Endothelial cell of umbilical vein (primary cell): Measurements from ENCODE around the gene TXNL4B. TPM values are rescaled to one million over a fixed set of nuclear protein-coding genes. Genes with fewer than 3 reads are reported as not detected.
"Not testable (repeated sequence)": the region's sequence is repeated elsewhere in the genome, so short reads cannot be mapped to it uniquely, and the experiment has no call there.

Experiments
- BruUV-seq: library from RNA; stranded (reverse); fragments of 400-500 nt; replicated peaks from 2 replicates; lab custom pipeline; 2021; lab: Mats Ljungman, UMichigan
- CTCF ChIA-PET: fragments of 300-600, 350-600 bp; sonication (Branson Sonifier 250); formaldehyde crosslinking; loops from one replicate; lab custom pipeline; 2021; ENCODE audit warnings: antibody characterized with exemption, inconsistent platforms; lab: Charles Lee
- POLR2A ChIA-PET: fragments of 300-600, 350-600 bp; sonication (Branson Sonifier 250); formaldehyde crosslinking; loops from one replicate; lab custom pipeline; 2021; ENCODE audit warnings: antibody characterized with exemption, inconsistent platforms; lab: Charles Lee
- DNase-seq: peaks from one replicate; pipeline ENCODE4 v3.0.0-alpha.2; 2011; ENCODE audit warnings: low read depth, low spot score
- FAIRE-seq: peaks from 2 replicates; lab custom pipeline; 2011; peaks lifted over from hg19 to GRCh38; lab: Jason Lieb, UNC
- H2AFZ ChIP-seq: 2 replicates; pipeline ENCODE4 v1.6.0; 2012; ENCODE audit warnings: low read depth, low read length, control low read depth, inconsistent platforms
- H3K27ac ChIP-seq: 2 replicates; pipeline ENCODE4 v1.5.1; 2011; ENCODE audit warnings: low read depth, mild to moderate bottlenecking, control low read depth, low read length, moderate library complexity; ENCODE audit not compliant: insufficient read depth
- H3K27me3 ChIP-seq, 2 experiments: 2 replicates each; pipeline versions ENCODE4 v1.6.0 to v1.6.1; 2011; ENCODE audit warnings: low read length in 2 of 2, mixed read lengths in 1 of 2; ENCODE audit not compliant: control insufficient read depth in 2 of 2, insufficient read depth in 2 of 2
- H3K36me3 ChIP-seq, 2 experiments: 2 replicates in 1 of 2; 3 replicates in 1 of 2; pipeline ENCODE4 v1.5.1; 2011; ENCODE audit warnings: low read length in 2 of 2, mild to moderate bottlenecking in 1 of 2, moderate library complexity in 1 of 2; ENCODE audit not compliant: control insufficient read depth in 2 of 2, insufficient read depth in 2 of 2; ENCODE audit errors: extremely low read depth in 1 of 2
- H3K4me1 ChIP-seq: 3 replicates; pipeline ENCODE4 v1.5.1; 2011; ENCODE audit warnings: mild to moderate bottlenecking, low read length; ENCODE audit not compliant: control insufficient read depth, insufficient read depth; ENCODE audit errors: extremely low read depth
- H3K4me2 ChIP-seq: 2 replicates; pipeline ENCODE4 v1.6.1; 2011; ENCODE audit warnings: low read length, control low read depth, mixed read lengths; ENCODE audit not compliant: insufficient read depth
- H3K4me3 ChIP-seq, 3 experiments: fragments of 200-600 bp in 1 of 3; sonication (generic), shearing (Covaris generic) in 1 of 3; replicated peaks in 1 of 3; 2 replicates each; pipeline ENCODE4 v1.5.1; 2011 to 2016; ENCODE audit warnings: control low read depth in 3 of 3, low read length in 3 of 3, mild to moderate bottlenecking in 2 of 3, inconsistent platforms in 1 of 3, low read depth in 1 of 3, moderate library complexity in 1 of 3; ENCODE audit not compliant: insufficient read depth in 1 of 3
- H3K79me2 ChIP-seq: 2 replicates; pipeline ENCODE4 v1.6.0; 2012; ENCODE audit warnings: low read length, inconsistent platforms; ENCODE audit not compliant: control insufficient read depth, insufficient read depth
- H3K9ac ChIP-seq: replicated peaks from 2 replicates; pipeline ENCODE3; 2011; ENCODE audit warnings: low read length, control low read depth; ENCODE audit not compliant: insufficient read depth; ENCODE audit errors: extremely low read depth
- H3K9me1 ChIP-seq: replicated peaks from 3 replicates; pipeline ENCODE4 v1.6.0; 2011; ENCODE audit warnings: mild to moderate bottlenecking, low read length; ENCODE audit not compliant: control insufficient read depth, insufficient read depth; ENCODE audit errors: extremely low read depth
- H3K9me3 ChIP-seq: replicated peaks from 2 replicates; pipeline ENCODE4 v1.5.1; 2012; ENCODE audit warnings: low read length, inconsistent platforms; ENCODE audit not compliant: control insufficient read depth, insufficient read depth
- H4K20me1 ChIP-seq: replicated peaks from 2 replicates; pipeline ENCODE3; 2011; ENCODE audit warnings: mild to moderate bottlenecking, low read length; ENCODE audit not compliant: control insufficient read depth, insufficient read depth; ENCODE audit errors: extremely low read depth
- EZH2 ChIP-seq: IDR thresholded peaks from 2 replicates; pipeline ENCODE4 v1.6.1; 2012; ENCODE audit warnings: borderline replicate concordance, low read depth, mild to moderate bottlenecking, moderate library complexity, low read length, inconsistent platforms; ENCODE audit not compliant: severe bottlenecking
- FOS ChIP-seq: IDR thresholded peaks from 2 replicates; pipeline ENCODE4 v1.6.1; 2011; ENCODE audit warnings: mild to moderate bottlenecking, low read length, moderate library complexity, borderline replicate concordance; ENCODE audit not compliant: insufficient read depth
- GATA2 ChIP-seq: IDR thresholded peaks from 2 replicates; pipeline ENCODE4 v1.7.0; 2011; ENCODE audit warnings: low read depth, mild to moderate bottlenecking, moderate library complexity, mixed read lengths, low read length; ENCODE audit not compliant: insufficient read length, insufficient read depth
- JUN ChIP-seq: IDR thresholded peaks from 2 replicates; pipeline ENCODE4 v1.6.1; 2011; ENCODE audit warnings: borderline replicate concordance, low read depth; ENCODE audit not compliant: insufficient read length, insufficient read depth
- MAX ChIP-seq: IDR thresholded peaks from 2 replicates; pipeline ENCODE4 v1.6.1; 2011; ENCODE audit not compliant: insufficient read depth, insufficient read length
- MYC ChIP-seq: IDR thresholded peaks from one replicate; pipeline ENCODE4 v1.6.1; 2011; ENCODE audit warnings: mild to moderate bottlenecking, low read depth, low read length
- POLR2A ChIP-seq: IDR thresholded peaks from 2 replicates; pipeline ENCODE4 v1.6.1; 2012; ENCODE audit warnings: low read depth, mild to moderate bottlenecking, control low read depth, low read length
- POLR2AphosphoS5 ChIP-seq: IDR thresholded peaks from 2 replicates; pipeline ENCODE4 v1.6.1; 2012; ENCODE audit warnings: low read depth, mild to moderate bottlenecking, control low read depth, low read length, moderate library complexity; ENCODE audit not compliant: insufficient read depth
- dilution Hi-C: fragments of 300-500 bp; cut with MboI; formaldehyde crosslinking; loops from one replicate; pipeline ENCODE4 v1.15.0; 2019; ENCODE audit warnings: low sequenced_read_pairs; ENCODE audit not compliant: extremely low pct_ligation_motif_present
- intact Hi-C: fragments of 100-400 bp; cut with micrococcal nuclease; formaldehyde crosslinking; loops from one replicate; pipeline ENCODE4 v1.10.0; 2022
- polyA plus RNA-seq, 4 experiments: library from polyadenylated mRNA; depleted of rRNA in 3 of 4; stranded (reverse) in 3 of 4; unstranded in 1 of 4; fragments of >200 nt; gene quantifications; 2 replicates each; pipeline versions ENCODE4 v1.2.1 to v1.2.3, GENCODE V29; 2011 to 2012; ENCODE audit warnings: missing spikeins in 1 of 4
- total RNA-seq: library from RNA; stranded (reverse); gene quantifications from 2 replicates; pipeline ENCODE4 v1.2.3, GENCODE V29; 2021
- TF ChIP-seq, protein P1 (sequence below), 2 donors: IDR thresholded peaks; 1 replicate in 1 of 2; 2 replicates in 1 of 2; pipeline ENCODE4 v1.5.1; 2011; ENCODE audit warnings: low read length in 2 of 2, mild to moderate bottlenecking in 2 of 2, moderate library complexity in 2 of 2, control low read depth in 1 of 2, inconsistent platforms in 1 of 2, low read depth in 1 of 2; ENCODE audit not compliant: insufficient read depth in 1 of 2; ENCODE audit errors: extremely low read depth in 1 of 2

The TXNL4B gene
- total and polyA plus RNA-seq, 2 donors (not counting 3 experiments of a cell fraction or from before 2014, with no cell fraction given): 10.0 to 12.7 TPM

- H4K20me1 ChIP-seq, H3K4me1 ChIP-seq, H3K9me3 ChIP-seq, dilution Hi-C loops, H3K27ac ChIP-seq, H3K4me2 ChIP-seq, H3K9ac ChIP-seq, CTCF ChIA-PET, DNase-seq, H3K36me3 ChIP-seq, H3K79me2 ChIP-seq, H3K27me3 ChIP-seq, BruUV-seq, H3K9me1 ChIP-seq, FAIRE-seq, H3K4me3 ChIP-seq, H2AFZ ChIP-seq, intact Hi-C loops, POLR2A ChIA-PET: not testable (repeated sequence)
Measured at GRCh38 chr16:72075067-72075466, 18.4 kb downstream of the TXNL4B start.

- no peak overlapping the region for H3K4me3 ChIP-seq
- no peak overlapping the region for H2AFZ ChIP-seq
- no peaks in the 10 kb centered on the region for H3K9me1 ChIP-seq
- BruUV-seq: no TSS peak
- H3K27ac ChIP-seq: no peak overlapping the region
- H3K4me2 ChIP-seq: no peak overlapping the region
- no peaks in the 10 kb centered on the region for H3K36me3 ChIP-seq
- dilution Hi-C loops (no loop called here), intact Hi-C loops (no loop called here)
- H3K4me1 ChIP-seq: no peaks in the 10 kb centered on the region
- no peak overlapping the region for H3K9ac ChIP-seq
- TF ChIP-seq GATA2: no peak
- no peak for TF ChIP-seq MYC
- TF ChIP-seq JUN: no peak
- no peak for TF ChIP-seq POLR2AphosphoS5
- TF ChIP-seq, protein P1, sequence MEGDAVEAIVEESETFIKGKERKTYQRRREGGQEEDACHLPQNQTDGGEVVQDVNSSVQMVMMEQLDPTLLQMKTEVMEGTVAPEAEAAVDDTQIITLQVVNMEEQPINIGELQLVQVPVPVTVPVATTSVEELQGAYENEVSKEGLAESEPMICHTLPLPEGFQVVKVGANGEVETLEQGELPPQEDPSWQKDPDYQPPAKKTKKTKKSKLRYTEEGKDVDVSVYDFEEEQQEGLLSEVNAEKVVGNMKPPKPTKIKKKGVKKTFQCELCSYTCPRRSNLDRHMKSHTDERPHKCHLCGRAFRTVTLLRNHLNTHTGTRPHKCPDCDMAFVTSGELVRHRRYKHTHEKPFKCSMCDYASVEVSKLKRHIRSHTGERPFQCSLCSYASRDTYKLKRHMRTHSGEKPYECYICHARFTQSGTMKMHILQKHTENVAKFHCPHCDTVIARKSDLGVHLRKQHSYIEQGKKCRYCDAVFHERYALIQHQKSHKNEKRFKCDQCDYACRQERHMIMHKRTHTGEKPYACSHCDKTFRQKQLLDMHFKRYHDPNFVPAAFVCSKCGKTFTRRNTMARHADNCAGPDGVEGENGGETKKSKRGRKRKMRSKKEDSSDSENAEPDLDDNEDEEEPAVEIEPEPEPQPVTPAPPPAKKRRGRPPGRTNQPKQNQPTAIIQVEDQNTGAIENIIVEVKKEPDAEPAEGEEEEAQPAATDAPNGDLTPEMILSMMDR (IDR thresholded peaks at IDR 0.05; ENCODE audit: extremely low read depth in 1 of 2, insufficient read depth in 1 of 2, low read depth in 1 of 2, low read length in 2 of 2): no peak
- TF ChIP-seq FOS: no peak
- no peak for TF ChIP-seq EZH2
- no peak for TF ChIP-seq POLR2A
- TF ChIP-seq MAX: no peak
- DNase-seq (no peak), FAIRE-seq (no peak)
- H4K20me1 ChIP-seq: no peaks in the 10 kb centered on the region
- CTCF ChIA-PET: interaction anchor here (1.4 kb wide), 1 partner anchor 21 kb away, joined by 4 read pairs; no protein-coding TSS in a partner anchor
- POLR2A ChIA-PET: no interaction called here
- H3K27me3 ChIP-seq: no peaks in the 10 kb centered on the region
- H3K9me3 ChIP-seq: no peaks in the 10 kb centered on the region
- no peaks in the 10 kb centered on the region for H3K79me2 ChIP-seq
Measured at GRCh38 chr16:72073560-72074230, 19.7 kb downstream of the TXNL4B start.
